GM12878 (cell line): Measurements from ENCODE around the gene FLNC.

Source experiments
- BHLHE40 ChIP-seq, 2 experiments: fragments of 450-650 bp in 1 of 2; IDR thresholded peaks; 2 replicates each; pipeline ENCODE4 v1.6.1; 2011 to 2017; ENCODE audit warnings: low read depth in 2 of 2, borderline replicate concordance in 1 of 2, improper control_type of control experiment in 1 of 2, low read length in 1 of 2, mild to moderate bottlenecking in 1 of 2
- CEBPB ChIP-seq, 2 experiments: fragments of 150-350 bp in 1 of 2; IDR thresholded peaks; 2 replicates each; pipeline ENCODE4 v1.6.1; 2012 to 2014; ENCODE audit warnings: low read depth in 2 of 2, low read length in 2 of 2, borderline replicate concordance in 1 of 2, inconsistent platforms in 1 of 2
- ESRRA ChIP-seq: IDR thresholded peaks from 2 replicates; pipeline ENCODE4 v1.6.1; 2012; ENCODE audit warnings: mild to moderate bottlenecking, low read length, improper control_type of control experiment
- HCFC1 ChIP-seq: fragments of 150-350 bp; IDR thresholded peaks from 2 replicates; pipeline ENCODE4 v1.6.1; 2014; ENCODE audit warnings: low read length
- SMC3 ChIP-seq: IDR thresholded peaks from 2 replicates; pipeline ENCODE4 v1.6.1; 2011; ENCODE audit warnings: low read length, improper control_type of control experiment, borderline replicate concordance
- TAF1 ChIP-seq: IDR thresholded peaks from 2 replicates; pipeline ENCODE4 v1.6.1; 2011; ENCODE audit warnings: mild to moderate bottlenecking, low read depth, low read length, borderline replicate concordance
- ZBED1 ChIP-seq: IDR thresholded peaks from 2 replicates; pipeline ENCODE4 v1.6.1; 2016; ENCODE audit warnings: borderline replicate concordance
- ZNF24 ChIP-seq: fragments of 450-650 bp; IDR thresholded peaks from 2 replicates; pipeline ENCODE4 v1.6.1; 2017; ENCODE audit warnings: antibody characterized with exemption, mild to moderate bottlenecking
- ZNF274 ChIP-seq: IDR thresholded peaks from one replicate; pipeline ENCODE4 v1.8.0; 2011; ENCODE audit not compliant: insufficient read length, insufficient read depth
- TF ChIP-seq, protein P1 (sequence below): fragments of 450-650 bp; formaldehyde crosslinking; IDR thresholded peaks from 2 replicates; pipeline ENCODE4 v1.5.0; 2022; ENCODE audit warnings: mild to moderate bottlenecking, missing genetic modification characterization
- TF ChIP-seq, protein P2 (sequence below), 3 experiments: IDR thresholded peaks in 2 of 3; conservative IDR thresholded peaks in 1 of 3; 2 replicates each; pipeline ENCODE4 v1.5.1; 2011; ENCODE audit warnings: low read depth in 3 of 3, low read length in 3 of 3, mild to moderate bottlenecking in 3 of 3, control low read depth in 2 of 3, moderate library complexity in 2 of 3, inconsistent platforms in 1 of 3, mixed read lengths in 1 of 3; ENCODE audit not compliant: control insufficient read depth in 2 of 3, insufficient read depth in 1 of 3; ENCODE audit errors: extremely low read depth in 1 of 3

DNA sequence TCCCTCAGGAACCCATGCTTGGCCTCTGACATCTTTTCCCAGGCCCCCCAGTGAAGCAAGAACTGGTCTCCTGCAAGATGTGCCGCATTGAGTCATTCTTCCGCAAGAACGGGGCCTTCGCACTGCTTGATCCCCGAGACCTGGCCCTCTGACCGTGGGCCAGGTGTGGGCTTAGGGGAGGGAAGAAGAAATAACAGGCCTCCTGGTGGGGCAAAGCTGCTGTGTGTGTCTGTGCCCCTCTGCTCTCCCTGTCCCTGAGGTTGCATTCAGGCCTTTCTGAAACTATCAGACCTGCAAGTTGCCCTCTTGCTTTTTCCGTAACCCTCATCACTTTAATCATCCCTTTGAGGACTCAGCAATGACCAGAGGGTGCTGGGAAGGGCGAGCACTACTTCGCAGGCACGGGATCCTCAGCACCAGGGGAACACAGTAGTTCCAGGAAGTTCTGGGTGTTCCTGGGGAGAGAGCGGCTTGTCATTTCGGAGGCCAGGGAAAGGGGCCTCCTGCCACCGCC, 38.5 kb downstream of the FLNC start:
- TF ChIP-seq, protein P1, sequence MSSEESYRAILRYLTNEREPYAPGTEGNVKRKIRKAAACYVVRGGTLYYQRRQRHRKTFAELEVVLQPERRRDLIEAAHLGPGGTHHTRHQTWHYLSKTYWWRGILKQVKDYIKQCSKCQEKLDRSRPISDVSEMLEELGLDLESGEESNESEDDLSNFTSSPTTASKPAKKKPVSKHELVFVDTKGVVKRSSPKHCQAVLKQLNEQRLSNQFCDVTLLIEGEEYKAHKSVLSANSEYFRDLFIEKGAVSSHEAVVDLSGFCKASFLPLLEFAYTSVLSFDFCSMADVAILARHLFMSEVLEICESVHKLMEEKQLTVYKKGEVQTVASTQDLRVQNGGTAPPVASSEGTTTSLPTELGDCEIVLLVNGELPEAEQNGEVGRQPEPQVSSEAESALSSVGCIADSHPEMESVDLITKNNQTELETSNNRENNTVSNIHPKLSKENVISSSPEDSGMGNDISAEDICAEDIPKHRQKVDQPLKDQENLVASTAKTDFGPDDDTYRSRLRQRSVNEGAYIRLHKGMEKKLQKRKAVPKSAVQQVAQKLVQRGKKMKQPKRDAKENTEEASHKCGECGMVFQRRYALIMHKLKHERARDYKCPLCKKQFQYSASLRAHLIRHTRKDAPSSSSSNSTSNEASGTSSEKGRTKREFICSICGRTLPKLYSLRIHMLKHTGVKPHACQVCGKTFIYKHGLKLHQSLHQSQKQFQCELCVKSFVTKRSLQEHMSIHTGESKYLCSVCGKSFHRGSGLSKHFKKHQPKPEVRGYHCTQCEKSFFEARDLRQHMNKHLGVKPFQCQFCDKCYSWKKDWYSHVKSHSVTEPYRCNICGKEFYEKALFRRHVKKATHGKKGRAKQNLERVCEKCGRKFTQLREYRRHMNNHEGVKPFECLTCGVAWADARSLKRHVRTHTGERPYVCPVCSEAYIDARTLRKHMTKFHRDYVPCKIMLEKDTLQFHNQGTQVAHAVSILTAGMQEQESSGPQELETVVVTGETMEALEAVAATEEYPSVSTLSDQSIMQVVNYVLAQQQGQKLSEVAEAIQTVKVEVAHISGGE (CRISPR knock-in tag): no peak
- TF ChIP-seq TAF1 (no peak), ZNF274 (no peak), HCFC1 (no peak), SMC3 (no peak), ESRRA (no peak), ZNF24 (no peak), CEBPB (IDR thresholded peaks at IDR 0.05; ENCODE audit: borderline replicate concordance in 1 of 2, low read depth in 2 of 2, low read length in 2 of 2) (no peak), ZBED1 (no peak), BHLHE40 (IDR thresholded peaks at IDR 0.05; ENCODE audit: borderline replicate concordance in 1 of 2, low read depth in 2 of 2, low read length in 1 of 2) (no peak)
- TF ChIP-seq, protein P2, sequence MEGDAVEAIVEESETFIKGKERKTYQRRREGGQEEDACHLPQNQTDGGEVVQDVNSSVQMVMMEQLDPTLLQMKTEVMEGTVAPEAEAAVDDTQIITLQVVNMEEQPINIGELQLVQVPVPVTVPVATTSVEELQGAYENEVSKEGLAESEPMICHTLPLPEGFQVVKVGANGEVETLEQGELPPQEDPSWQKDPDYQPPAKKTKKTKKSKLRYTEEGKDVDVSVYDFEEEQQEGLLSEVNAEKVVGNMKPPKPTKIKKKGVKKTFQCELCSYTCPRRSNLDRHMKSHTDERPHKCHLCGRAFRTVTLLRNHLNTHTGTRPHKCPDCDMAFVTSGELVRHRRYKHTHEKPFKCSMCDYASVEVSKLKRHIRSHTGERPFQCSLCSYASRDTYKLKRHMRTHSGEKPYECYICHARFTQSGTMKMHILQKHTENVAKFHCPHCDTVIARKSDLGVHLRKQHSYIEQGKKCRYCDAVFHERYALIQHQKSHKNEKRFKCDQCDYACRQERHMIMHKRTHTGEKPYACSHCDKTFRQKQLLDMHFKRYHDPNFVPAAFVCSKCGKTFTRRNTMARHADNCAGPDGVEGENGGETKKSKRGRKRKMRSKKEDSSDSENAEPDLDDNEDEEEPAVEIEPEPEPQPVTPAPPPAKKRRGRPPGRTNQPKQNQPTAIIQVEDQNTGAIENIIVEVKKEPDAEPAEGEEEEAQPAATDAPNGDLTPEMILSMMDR (IDR thresholded peaks at IDR 0.05 in 2 of 3, conservative IDR thresholded peaks at IDR 0.05 in 1 of 3; ENCODE audit: control insufficient read depth in 2 of 3, extremely low read depth in 1 of 3, insufficient read depth in 1 of 3, low read depth in 3 of 3, low read length in 3 of 3): no peak
